DMS53 treated with DMSO at 0.1 percent for 48 hours (cell line): ENCODE results near the gene KCNMB2.
"Not testable (repeated sequence)": the region's sequence is repeated elsewhere in the genome, so short reads cannot be mapped to it uniquely, and the experiment has no call there.

ENCODE experiments used
- DNase-seq: peaks from one replicate; lab custom pipeline; 2025; ENCODE audit not compliant: unreplicated experiment; lab: John Stamatoyannopoulos, UW

The KCNMB2 gene

DNA sequence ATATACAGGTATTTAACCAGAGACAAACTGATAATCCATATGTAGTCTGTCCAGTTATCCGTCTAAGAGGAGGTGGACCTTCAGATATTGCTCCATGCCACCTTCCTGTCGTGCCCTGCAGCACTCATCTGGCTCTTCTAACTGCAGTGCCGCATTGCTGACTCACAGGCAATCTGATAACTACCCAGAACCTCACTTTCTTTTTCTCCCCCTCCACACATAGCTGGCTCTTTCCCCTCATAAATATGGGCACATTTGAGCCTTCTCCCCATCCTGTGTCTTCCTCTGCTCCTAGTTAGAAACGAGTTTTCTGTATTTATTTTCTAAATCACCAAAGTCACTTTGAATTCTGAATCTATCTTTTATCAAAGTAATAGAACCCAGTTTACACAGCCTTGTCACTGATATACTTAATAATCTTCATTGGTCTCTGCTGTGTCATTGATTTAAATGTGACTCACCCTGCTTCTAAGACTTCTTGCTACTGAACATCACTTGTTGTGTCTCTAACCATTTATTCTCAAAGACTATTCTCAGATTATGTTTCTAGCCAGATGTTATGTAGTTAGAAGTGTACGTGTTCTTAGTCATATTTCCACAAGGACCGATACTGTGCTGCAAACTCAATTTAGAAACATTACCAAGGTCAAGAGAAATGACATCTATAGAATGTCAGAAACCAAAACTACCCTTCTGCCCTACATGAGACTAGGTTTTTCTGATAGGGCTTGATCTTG lies 17.4 kb upstream of the KCNMB2 start:
- no peak for DNase-seq

- DNase-seq, result no peak
Measured at GRCh38 chr3:178519701-178520100, 16.5 kb upstream of the KCNMB2 start.

DNA sequence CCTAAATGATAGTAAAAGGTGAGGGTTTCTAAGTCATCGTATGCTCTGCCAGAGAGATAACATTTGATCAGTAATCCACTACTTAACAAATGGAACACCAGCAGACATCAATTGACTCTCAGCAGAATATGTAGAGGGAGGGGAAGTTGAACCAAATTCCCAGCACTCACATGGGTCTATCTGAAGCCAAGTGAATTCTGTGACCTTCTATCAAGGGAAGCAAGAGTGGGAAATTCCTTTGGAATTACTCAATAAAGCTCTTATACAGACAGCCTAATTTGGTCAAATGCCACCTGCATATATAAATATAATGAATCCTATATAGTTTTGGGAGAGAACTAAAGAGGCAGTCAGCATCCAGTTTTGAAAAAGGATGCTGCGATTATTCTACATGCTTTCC lies 15.8 kb upstream of the KCNMB2 start:
- no peak for DNase-seq

- no peak for DNase-seq
Measured at GRCh38 chr3:178522200-178523052, 13.8 kb upstream of the KCNMB2 start.

DNA sequence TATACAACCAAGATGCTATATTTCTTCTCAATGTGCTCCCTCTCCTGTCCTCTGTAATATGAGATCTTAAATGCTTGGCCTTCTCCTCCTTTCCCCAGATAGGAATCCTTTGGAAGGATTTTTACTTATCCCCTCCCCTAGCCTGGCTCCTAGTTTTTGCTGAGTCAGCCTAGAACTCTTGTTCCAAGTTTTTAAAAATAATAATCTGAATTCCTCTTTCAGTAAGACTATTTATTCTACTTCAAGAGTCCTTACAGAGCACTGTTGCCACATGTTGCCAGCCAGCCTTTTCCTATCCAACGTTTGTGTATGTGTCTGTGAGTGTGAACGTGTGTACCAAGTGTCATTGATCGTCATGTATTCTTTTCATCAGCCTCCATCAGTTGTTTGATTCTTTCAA lies 11.0 kb upstream of the KCNMB2 start:
- no peak for DNase-seq

DNA sequence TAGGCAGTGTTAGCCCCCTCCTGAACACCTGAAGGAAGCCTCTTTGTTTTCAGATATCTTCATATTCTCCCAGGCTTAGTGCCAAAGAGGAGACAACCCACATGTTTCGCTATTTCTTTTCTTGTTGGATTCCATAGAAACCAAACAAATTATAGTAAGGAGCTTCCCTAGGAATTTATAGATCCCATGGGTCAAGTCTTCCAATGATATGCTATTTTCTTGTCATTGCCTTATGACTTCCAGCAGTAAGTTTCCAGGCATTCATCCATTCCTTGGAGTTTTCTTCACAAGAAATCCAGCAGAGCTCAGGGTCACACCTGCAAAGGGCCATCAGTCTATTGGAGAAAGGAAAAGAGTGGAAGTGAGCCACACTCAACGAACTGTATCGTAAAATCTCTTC lies 9.9 kb upstream of the KCNMB2 start:
- no peak for DNase-seq

- DNase-seq, result no peak
Measured at GRCh38 chr3:178527981-178528380, 8.3 kb upstream of the KCNMB2 start.

DNA sequence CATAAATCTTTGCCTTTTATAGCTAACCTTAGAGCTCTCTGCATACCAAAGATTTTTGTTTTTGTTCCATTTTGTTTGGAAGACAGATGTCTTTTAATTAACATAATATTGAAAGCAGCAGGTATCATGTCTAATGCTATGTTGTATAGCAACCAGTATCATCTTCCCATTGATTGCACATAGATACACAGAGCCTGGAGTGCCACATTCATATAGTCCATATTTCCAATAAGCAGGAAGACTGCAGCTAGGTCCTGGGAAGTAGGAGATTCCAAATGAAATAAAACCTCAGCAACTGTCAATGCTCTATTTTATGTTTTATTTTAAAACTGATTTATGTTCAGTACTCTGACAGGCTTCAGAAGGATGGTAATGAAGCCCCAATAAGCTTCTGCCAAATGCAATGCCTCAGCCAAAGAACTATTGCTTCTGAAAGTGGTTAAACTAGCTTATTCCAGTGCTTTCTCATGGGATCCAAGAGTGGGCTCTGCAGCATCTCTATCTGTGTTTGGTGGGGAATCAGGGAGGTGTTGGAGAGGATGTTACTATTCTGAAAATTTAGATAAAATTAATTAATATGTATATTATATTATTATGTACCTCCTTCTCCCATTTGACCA lies 6.5 kb upstream of the KCNMB2 start:
- DNase-seq, result no peak

DNA sequence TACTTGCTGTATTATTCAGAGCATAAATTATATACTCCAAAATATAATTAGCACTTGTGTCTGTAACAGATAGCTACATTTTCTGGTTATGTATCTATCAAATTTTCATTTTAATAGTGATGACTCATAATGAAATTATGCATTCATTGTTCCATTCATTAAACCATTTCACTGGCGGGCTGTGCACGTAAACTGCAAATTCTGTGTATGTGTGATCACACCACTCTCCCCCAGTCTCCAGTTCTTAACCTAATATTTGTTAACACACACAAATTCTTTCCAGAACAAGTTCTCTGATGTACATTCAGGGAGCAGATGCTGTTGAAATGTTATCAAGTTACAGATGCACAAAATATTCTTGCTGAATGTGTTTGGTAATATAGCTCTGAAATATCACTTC lies 3.8 kb upstream of the KCNMB2 start:
- DNase-seq, result no peak

- DNase-seq, result no peak
Measured at GRCh38 chr3:178537122-178537705, 978 bp downstream of the KCNMB2 start.

GRCh38 chr3:178538056-178538455 lies 1.8 kb downstream of the KCNMB2 start:
- DNase-seq, result no peak

- DNase-seq, result no peak
Measured at GRCh38 chr3:178540184-178540583, 3.9 kb downstream of the KCNMB2 start.

GRCh38 chr3:178545337-178545736 lies 9.1 kb downstream of the KCNMB2 start:
- no peak for DNase-seq

DNA sequence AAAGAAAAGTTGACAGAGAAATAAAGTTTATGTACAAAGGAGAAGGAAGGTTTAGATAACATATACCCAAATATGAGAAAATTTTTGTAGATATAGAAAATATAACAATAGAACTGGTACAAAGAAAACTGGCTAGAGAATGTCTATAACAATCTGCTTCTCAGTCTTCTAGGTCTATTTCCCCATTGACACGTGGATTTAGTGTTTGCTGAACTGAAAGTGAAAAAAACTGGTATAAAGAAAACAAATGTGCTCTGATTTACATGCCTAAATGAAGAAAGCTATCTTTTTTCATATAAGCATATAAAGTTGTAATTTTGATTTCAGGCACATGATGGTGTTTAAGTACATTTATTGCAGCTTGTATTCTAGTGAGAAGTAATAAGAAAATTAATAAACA lies 9.8 kb downstream of the KCNMB2 start:
- no peak for DNase-seq

DNA sequence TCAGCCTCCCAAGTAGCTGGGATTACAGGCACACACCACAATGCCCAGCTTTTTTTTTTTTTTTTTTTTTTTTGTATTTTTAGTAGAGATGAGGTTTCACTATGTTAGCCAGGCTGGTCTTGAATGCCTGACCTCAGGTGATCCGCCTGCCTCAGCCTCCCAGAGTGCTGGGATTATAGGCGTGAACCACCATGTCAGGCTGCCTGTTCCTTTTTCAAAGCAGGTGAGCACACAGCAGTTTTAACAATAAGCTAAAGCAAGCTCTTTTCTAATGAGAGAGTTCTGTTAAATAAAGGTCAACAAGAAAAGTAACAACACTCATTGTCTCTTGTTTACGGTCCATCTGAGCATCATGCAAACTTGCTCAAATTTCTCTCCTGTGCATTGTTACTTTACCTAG lies 13.2 kb downstream of the KCNMB2 start:
- DNase-seq, result not testable (repeated sequence)

DNA sequence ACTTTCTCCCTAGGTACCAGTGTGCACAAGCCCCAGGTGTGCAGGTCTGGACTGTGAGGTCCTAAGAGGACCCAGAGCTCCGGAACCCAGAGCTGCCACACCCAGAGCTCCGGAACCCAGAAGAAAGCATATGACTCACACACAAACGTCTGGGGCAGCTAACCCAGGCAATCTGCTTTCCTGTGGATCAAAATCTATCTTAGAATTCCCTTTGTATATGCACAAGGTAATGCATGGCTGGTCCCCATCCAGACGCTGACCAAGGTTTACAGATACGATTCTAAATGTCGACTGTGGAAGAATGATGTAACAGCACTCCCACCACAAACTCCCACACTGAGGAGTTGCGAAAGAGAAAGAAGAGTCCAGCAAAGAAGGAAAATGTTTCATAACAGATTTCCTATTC lies 15.7 kb downstream of the KCNMB2 start:
- no peak for DNase-seq

- DNase-seq, result peak; percentile 46
Measured at GRCh38 chr3:178558637-178559036, 22.4 kb downstream of the KCNMB2 start.

GRCh38 chr3:178560759-178561158 lies 24.5 kb downstream of the KCNMB2 start:
- DNase-seq, result no peak

DNA sequence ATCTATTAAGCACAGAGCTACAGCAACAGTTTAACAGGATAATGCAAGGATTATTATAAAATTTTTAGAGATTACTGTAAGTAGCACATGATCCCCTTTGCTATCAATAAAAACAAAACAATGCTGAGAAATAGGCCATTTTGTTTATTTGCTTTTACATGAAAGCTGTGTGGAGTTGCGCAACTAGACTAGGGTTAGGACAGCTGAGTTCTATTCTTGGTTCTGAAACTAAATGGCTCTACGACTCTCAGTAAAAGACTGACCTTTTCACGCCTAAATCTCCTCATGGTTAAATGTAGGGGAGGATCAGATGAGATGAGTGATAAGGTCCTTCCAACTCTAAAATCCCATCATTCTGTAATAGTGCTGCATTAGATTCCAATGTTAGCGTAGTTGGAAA lies 25.0 kb downstream of the KCNMB2 start:
- DNase-seq, result no peak

DNA sequence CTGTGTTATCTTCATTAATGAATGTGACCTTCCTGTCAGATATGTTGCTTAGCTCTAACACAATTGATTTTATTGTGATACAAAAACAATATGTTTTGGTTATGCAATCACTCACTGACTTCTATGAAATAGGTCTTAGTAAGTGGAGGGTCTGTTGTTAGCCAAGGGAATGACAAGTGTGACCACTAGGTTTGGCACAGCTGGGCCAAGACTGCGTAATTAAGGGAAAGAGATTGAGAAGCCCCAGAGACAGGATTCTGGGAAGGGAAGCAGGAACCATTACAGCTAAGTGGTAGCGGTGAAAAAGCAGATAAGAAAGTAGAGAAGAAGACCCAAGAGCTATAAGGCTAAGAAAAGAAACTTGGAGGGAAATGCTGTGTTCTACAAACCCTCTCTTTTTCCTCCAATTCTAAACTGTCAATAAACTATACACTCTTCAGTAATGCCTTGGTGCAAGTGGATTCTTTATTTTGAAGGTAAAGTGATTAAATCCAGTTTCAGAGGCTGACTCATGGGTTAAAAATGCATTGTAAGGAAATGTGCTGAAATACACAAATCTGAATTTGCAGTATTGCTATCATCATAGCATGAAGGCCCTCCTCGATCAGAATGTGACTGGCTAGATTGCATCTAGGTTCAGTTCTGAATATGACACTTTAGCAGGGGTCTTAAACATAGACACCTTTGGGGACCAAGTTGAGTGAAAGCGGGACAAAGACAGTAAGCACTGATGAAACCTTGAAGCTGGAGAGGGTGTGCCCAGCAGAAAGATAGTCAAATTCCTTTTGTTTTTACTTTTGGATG lies 26.1 kb downstream of the KCNMB2 start:
- DNase-seq, result no peak

- DNase-seq, result no peak
Measured at GRCh38 chr3:178562947-178563232, 26.7 kb downstream of the KCNMB2 start.
